ENCODE measurements around the gene NUP35.

The NUP35 gene

DNA sequence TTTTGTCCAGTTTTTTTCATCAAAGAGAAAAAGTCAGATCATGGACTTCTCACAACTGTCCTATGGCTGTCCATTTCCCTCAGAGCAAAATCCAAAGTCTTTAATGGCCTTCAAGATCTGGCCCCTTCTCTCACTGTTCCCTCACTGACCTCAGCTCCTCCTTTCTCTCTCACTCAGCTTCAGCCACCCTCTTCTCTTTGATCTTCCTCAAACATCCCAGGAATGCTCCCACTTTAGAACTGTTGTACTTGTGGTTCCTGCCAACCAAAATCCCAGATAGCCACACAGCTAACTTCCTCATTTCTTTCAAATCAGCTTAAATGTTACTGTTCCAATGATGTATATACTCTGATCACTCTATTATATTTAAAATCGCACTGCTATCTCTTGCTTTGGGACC is 82.9 kb downstream of the NUP35 start:
- 0 out of 2 replicates have a peak, but pooled peaks cover 2% of the 10 kb centered on the region for H3K9me3 ChIP-seq (ENCODE audit: control insufficient read depth, insufficient read depth, low read length)
- H3K9ac ChIP-seq (ENCODE audit: low read depth, low read length): no peak overlapping the region
- H3K4me1 ChIP-seq (ENCODE audit: insufficient read depth, low read length): peaks cover 4% of the 10 kb centered on the region; the same call in 1 of the 2 replicates
- H3K36me3 ChIP-seq (ENCODE audit: insufficient read depth, low read length): no peaks in the 10 kb centered on the region

DNA sequence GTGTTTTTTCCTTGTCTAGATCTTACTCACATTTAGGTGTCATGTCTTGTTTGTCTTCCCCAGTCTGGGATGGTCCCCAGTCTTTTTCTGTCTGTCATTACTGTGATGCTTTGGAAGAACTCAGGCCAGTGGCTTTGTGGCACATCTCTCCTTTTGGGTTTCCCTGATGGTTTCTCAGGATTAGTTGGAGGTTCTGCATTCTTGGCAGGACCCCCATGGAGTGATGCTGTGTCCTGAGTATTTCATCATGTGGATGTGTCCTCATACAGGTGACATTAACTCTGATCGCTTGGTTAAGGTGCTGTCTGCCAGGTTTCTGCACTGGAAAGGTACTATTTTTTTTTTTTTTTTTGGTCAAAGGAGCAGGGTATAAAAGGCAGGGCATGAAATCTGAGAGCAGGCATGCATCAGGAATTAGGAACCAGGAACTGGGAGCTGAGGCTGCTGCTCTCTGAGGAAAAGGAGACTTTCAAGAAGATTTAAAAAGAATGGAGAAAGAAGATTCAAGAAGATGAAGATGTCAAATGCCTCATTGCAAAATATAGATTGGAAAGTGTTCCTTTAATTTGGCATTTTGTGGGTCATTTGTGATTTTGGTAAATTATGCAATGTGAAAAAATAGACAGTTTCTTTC is 85.3 kb downstream of the NUP35 start:
- Histone ChIP-seq H3K4me1 (ENCODE audit: insufficient read depth, low read length) (peaks cover 4% of the 10 kb centered on the region; the same call in 1 of the 2 replicates), H3K9me3 (ENCODE audit: control insufficient read depth, insufficient read depth, low read length) (0 out of 2 replicates have a peak, but pooled peaks cover 2% of the 10 kb centered on the region), H3K9ac (ENCODE audit: low read depth, low read length) (no peak overlapping the region), H3K36me3 (ENCODE audit: insufficient read depth, low read length) (no peaks in the 10 kb centered on the region)
